ENCODE data around the gene DZANK1.

DNA sequence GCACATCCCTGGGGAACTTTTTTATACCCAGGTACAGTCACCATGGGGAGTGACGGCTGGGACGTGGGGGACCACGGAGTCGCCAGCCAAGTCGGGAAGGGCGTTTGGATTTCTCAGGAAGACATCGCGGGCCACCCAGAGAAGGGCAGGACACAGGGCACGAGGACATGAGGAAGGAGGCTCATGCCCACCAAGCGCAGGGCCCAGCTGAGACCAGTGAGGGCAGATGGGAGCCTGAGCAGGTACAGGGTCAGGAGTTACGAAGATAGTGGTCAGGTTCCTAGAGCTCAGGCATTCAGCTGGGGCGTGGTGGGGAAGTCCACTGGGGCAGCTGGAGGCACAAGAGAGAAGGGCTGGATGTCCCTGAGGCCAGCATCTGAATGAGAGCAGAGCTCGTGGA, 103.9 kb downstream of the DZANK1 start:
- TF ChIP-seq, protein P1, sequence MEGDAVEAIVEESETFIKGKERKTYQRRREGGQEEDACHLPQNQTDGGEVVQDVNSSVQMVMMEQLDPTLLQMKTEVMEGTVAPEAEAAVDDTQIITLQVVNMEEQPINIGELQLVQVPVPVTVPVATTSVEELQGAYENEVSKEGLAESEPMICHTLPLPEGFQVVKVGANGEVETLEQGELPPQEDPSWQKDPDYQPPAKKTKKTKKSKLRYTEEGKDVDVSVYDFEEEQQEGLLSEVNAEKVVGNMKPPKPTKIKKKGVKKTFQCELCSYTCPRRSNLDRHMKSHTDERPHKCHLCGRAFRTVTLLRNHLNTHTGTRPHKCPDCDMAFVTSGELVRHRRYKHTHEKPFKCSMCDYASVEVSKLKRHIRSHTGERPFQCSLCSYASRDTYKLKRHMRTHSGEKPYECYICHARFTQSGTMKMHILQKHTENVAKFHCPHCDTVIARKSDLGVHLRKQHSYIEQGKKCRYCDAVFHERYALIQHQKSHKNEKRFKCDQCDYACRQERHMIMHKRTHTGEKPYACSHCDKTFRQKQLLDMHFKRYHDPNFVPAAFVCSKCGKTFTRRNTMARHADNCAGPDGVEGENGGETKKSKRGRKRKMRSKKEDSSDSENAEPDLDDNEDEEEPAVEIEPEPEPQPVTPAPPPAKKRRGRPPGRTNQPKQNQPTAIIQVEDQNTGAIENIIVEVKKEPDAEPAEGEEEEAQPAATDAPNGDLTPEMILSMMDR (IDR thresholded peaks at IDR 0.05 in 2 of 3, conservative IDR thresholded peaks at IDR 0.05 in 1 of 3; ENCODE audit: borderline replicate concordance in 1 of 3, insufficient read depth in 1 of 3, low read depth in 2 of 3, low read length in 2 of 3) = no peak
- TF ChIP-seq EZH2 (IDR thresholded peaks at IDR 0.05) = no peak
- TF ChIP-seq POLR2AphosphoS5 (IDR thresholded peaks at IDR 0.05; ENCODE audit: low read depth, low read length) = no peak
- TF ChIP-seq SIN3A (IDR thresholded peaks at IDR 0.05; ENCODE audit: low read depth) = no peak
- TF ChIP-seq CEBPB (IDR thresholded peaks at IDR 0.05; ENCODE audit: low read depth) = no peak
- TF ChIP-seq, protein P2, sequence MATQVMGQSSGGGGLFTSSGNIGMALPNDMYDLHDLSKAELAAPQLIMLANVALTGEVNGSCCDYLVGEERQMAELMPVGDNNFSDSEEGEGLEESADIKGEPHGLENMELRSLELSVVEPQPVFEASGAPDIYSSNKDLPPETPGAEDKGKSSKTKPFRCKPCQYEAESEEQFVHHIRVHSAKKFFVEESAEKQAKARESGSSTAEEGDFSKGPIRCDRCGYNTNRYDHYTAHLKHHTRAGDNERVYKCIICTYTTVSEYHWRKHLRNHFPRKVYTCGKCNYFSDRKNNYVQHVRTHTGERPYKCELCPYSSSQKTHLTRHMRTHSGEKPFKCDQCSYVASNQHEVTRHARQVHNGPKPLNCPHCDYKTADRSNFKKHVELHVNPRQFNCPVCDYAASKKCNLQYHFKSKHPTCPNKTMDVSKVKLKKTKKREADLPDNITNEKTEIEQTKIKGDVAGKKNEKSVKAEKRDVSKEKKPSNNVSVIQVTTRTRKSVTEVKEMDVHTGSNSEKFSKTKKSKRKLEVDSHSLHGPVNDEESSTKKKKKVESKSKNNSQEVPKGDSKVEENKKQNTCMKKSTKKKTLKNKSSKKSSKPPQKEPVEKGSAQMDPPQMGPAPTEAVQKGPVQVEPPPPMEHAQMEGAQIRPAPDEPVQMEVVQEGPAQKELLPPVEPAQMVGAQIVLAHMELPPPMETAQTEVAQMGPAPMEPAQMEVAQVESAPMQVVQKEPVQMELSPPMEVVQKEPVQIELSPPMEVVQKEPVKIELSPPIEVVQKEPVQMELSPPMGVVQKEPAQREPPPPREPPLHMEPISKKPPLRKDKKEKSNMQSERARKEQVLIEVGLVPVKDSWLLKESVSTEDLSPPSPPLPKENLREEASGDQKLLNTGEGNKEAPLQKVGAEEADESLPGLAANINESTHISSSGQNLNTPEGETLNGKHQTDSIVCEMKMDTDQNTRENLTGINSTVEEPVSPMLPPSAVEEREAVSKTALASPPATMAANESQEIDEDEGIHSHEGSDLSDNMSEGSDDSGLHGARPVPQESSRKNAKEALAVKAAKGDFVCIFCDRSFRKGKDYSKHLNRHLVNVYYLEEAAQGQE (IDR thresholded peaks at IDR 0.05; ENCODE audit: low read depth) = no peak
- no peak for TF ChIP-seq JUND (IDR thresholded peaks at IDR 0.05)
- no peak for TF ChIP-seq CBX3 (IDR thresholded peaks at IDR 0.05; ENCODE audit: low read depth)
- TF ChIP-seq POLR2A (IDR thresholded peaks at IDR 0.05; ENCODE audit: borderline replicate concordance, extremely low read depth, insufficient read depth, insufficient read length) = no peak
- no peak for TF ChIP-seq ZNF274 (IDR thresholded peaks at IDR 0.05; ENCODE audit: low read depth, low read length)
- no peak for TF ChIP-seq RAD21 (IDR thresholded peaks at IDR 0.05; ENCODE audit: low read depth)

Data from HCT116 (cell line).